GM12878 (cell line): Measurements from ENCODE around the gene ABRACL. TPM values are rescaled to one million over a fixed set of nuclear protein-coding genes. Genes with fewer than 3 reads are reported as not detected.

ENCODE experiments used
- ATAC-seq: fragments of 200-7000 bp; cut with Tn5 transposase; 3 replicates; pipeline ENCODE4 v1.9.1; 2020; ENCODE audit warnings: mild to moderate bottlenecking, moderate library complexity
- BruUV-seq: library from RNA; stranded (reverse); fragments of 400-500 nt; replicated peaks from 2 replicates; lab custom pipeline; 2021; lab: Mats Ljungman, UMichigan
- CTCF ChIA-PET: fragments of 300-600 bp; sonication (Branson Sonifier 250); formaldehyde crosslinking; extraction: SDS; loops from one replicate; lab custom pipeline; 2021; ENCODE audit warnings: inconsistent platforms; lab: Yijun Ruan, JAX
- POLR2A ChIA-PET: fragments of 350-600 bp; formaldehyde crosslinking; extraction: SDS; loops from one replicate; lab custom pipeline; 2021; ENCODE audit warnings: inconsistent platforms; lab: Charles Lee
- RAD21 ChIA-PET: fragments of 300-600 bp; sonication (Branson Sonifier 250); formaldehyde crosslinking; loops from one replicate; lab custom pipeline; 2023; ENCODE audit warnings: antibody characterized with exemption; ENCODE audit not compliant: unreplicated experiment; lab: Charles Lee
- SMC1A ChIA-PET: fragments of 300-600 bp; sonication (Branson Sonifier 250); formaldehyde crosslinking; loops from one replicate; lab custom pipeline; 2023; ENCODE audit not compliant: unreplicated experiment, uncharacterized antibody; lab: Charles Lee
- DNase-seq: peaks from one replicate; pipeline ENCODE4 v3.0.0-alpha.2; 2011; ENCODE audit warnings: low read depth, low spot score
- FAIRE-seq: peaks from 3 replicates; lab custom pipeline; 2011; peaks lifted over from hg19 to GRCh38; lab: Jason Lieb, UNC
- H2AFZ ChIP-seq: 2 replicates; pipeline ENCODE4 v1.6.0; 2011; ENCODE audit warnings: low read depth, low read length, control low read depth; ENCODE audit not compliant: control insufficient read depth
- H3K27ac ChIP-seq: 2 replicates; pipeline ENCODE4 v1.5.1; 2011; ENCODE audit warnings: control low read depth; ENCODE audit not compliant: control insufficient read depth, insufficient read depth
- H3K27me3 ChIP-seq, 2 experiments: replicated peaks in 1 of 2; 2 replicates each; pipeline versions ENCODE4 v1.6.0 to v1.6.1; 2011; ENCODE audit warnings: low read length in 1 of 2; ENCODE audit not compliant: control insufficient read depth in 2 of 2, insufficient read depth in 2 of 2
- H3K36me3 ChIP-seq, 2 experiments: 2 replicates each; pipeline ENCODE4 v1.5.1; 2011; ENCODE audit warnings: low read length in 1 of 2; ENCODE audit not compliant: control insufficient read depth in 2 of 2, insufficient read depth in 2 of 2
- H3K4me1 ChIP-seq: 2 replicates; pipeline ENCODE4 v1.6.1; 2011; ENCODE audit warnings: mild to moderate bottlenecking, low read length, moderate library complexity, mixed read lengths; ENCODE audit not compliant: control insufficient read depth, insufficient read depth
- H3K4me2 ChIP-seq: 2 replicates; pipeline ENCODE4 v1.6.0; 2011; ENCODE audit warnings: control low read depth; ENCODE audit not compliant: control insufficient read depth, insufficient read depth
- H3K4me3 ChIP-seq: fragments of 200-600 bp; sonication (generic); 2 replicates; pipeline ENCODE4 v1.5.1; 2016
- H3K79me2 ChIP-seq: 2 replicates; pipeline ENCODE4 v1.6.0; 2011; ENCODE audit warnings: low read length; ENCODE audit not compliant: control insufficient read depth, insufficient read depth
- H3K9ac ChIP-seq: 2 replicates; pipeline ENCODE4 v1.8.0; 2011; ENCODE audit warnings: low read length, control low read depth, mixed read lengths; ENCODE audit not compliant: control insufficient read depth, insufficient read depth
- H3K9me3 ChIP-seq: replicated peaks from 3 replicates; pipeline ENCODE4 v1.5.1; 2011; ENCODE audit warnings: mild to moderate bottlenecking, low read length; ENCODE audit not compliant: control insufficient read depth, insufficient read depth
- H4K20me1 ChIP-seq: 2 replicates; pipeline ENCODE4 v1.6.0; 2011; ENCODE audit not compliant: control insufficient read depth, insufficient read depth
- ATF7 ChIP-seq: fragments of 450-650 bp; IDR thresholded peaks from 2 replicates; pipeline ENCODE4 v1.6.1; 2016; ENCODE audit warnings: low read depth, mild to moderate bottlenecking
- MAX ChIP-seq: IDR thresholded peaks from 2 replicates; pipeline ENCODE4 v1.6.1; 2012; ENCODE audit warnings: low read depth, low read length, improper control_type of control experiment
- WGBS: methylation state at CpG from one replicate; pipeline ENCODE4 v1.1.6; 2016; ENCODE audit warnings: low lambda C conversion rate; ENCODE audit not compliant: insufficient replicate concordance, insufficient coverage; ENCODE audit errors: missing lambda C conversion rate; 5-methylcytosine and 5-hydroxymethylcytosine counted together
- in situ Hi-C: fragments of 300-500 bp; cut with MboI; formaldehyde crosslinking; loops from 9 replicates; pipeline ENCODE4 v1.14.3; 2018; ENCODE audit warnings: mixed read lengths
- intact Hi-C: fragments of 100-400 bp; cut with micrococcal nuclease; formaldehyde crosslinking; loops from one replicate; pipeline ENCODE4 v1.14.2; 2022; ENCODE audit not compliant: unreplicated experiment
- polyA plus RNA-seq, 11 experiments: library from polyadenylated mRNA; depleted of rRNA in 4 of 11; unstranded in 6 of 11; stranded (reverse) in 5 of 11; fragments of >200 nt; fragmentation: Nextera tagmentation in 4 of 11; fragmentation: Illumina TruSeq in 1 of 11; extraction: Ambion mirVana in 4 of 11; extraction: Trizol in 1 of 11; gene quantifications; 1 replicate in 1 of 11; 2 replicates in 10 of 11; pipeline versions ENCODE4 v1.2.1 to v1.2.3, GENCODE V29; 2011 to 2016; ENCODE audit warnings: inconsistent platforms in 2 of 11, missing spikeins in 2 of 11, low read depth in 1 of 11
- total RNA-seq, 4 experiments: library from RNA; depleted of rRNA in 3 of 4; stranded (reverse); fragments of >200 nt in 3 of 4; fragmentation: Illumina TruSeq in 1 of 4; extraction: Trizol in 1 of 4; gene quantifications; 2 replicates each; pipeline versions ENCODE4 v1.2.1 to v1.2.3, GENCODE V29; 2013 to 2021

ABRACL gene
- total and polyA plus RNA-seq, 10 of the 15 experiments (the other 5 are each of a cell fraction or from before 2014, with no cell fraction given): 111 to 647 (median 192) TPM

GRCh38 chr6:139091826-139092225 lies 63.3 kb downstream of the ABRACL start:
- no peak overlapping the region for H3K27ac ChIP-seq
- SMC1A ChIA-PET: no interaction called here
- H3K79me2 ChIP-seq: no peaks in the 10 kb centered on the region
- in situ Hi-C loops: no loop called here
- H3K4me3 ChIP-seq: no peak overlapping the region
- no peak for TF ChIP-seq MAX
- TF ChIP-seq ATF7: no peak
- H2AFZ ChIP-seq: no peak overlapping the region
- no TSS peak for BruUV-seq
- 35% methylated on average over 1 of the region's 1 CpG for WGBS
- H3K4me1 ChIP-seq: no peaks in the 10 kb centered on the region
- FAIRE-seq (no peak), DNase-seq (no peak), ATAC-seq (no peak)
- no peaks in the 10 kb centered on the region for H4K20me1 ChIP-seq
- intact Hi-C loops: no loop called here
- POLR2A ChIA-PET: no interaction called here
- RAD21 ChIA-PET: no interaction called here
- H3K9me3 ChIP-seq: no peaks in the 10 kb centered on the region; the same call in 2 of the 3 replicates
- CTCF ChIA-PET: interaction anchor here (1.4 kb wide), 1 partner anchor 273 kb away, joined by 4 read pairs; no protein-coding TSS in a partner anchor
- H3K4me2 ChIP-seq: no peak overlapping the region
- no peak overlapping the region for H3K9ac ChIP-seq
- H3K36me3 ChIP-seq: no peaks in the 10 kb centered on the region
- no peaks in the 10 kb centered on the region for H3K27me3 ChIP-seq

Other genes with a start within 250 kb of the ABRACL start
- gene ECT2L, start 232.7 kb upstream of the ABRACL start, total RNA-seq (2014; rRNA removed): not detected in 2 replicates
- gene ECT2L, start 232.7 kb upstream of the ABRACL start, total RNA-seq (2014; rRNA removed; fragmentation: Illumina TruSeq; extraction: Trizol): not detected in 2 replicates
- not detected in 2 replicates for gene ECT2L, start 232.7 kb upstream of the ABRACL start, total RNA-seq (2021)
- 0.12 TPM in 1 of 2 replicates, not detected in the other for gene ECT2L, start 232.7 kb upstream of the ABRACL start, polyA plus RNA-seq (2011; rRNA removed)
- gene ECT2L, start 232.7 kb upstream of the ABRACL start, polyA plus RNA-seq (2014; fragmentation: Illumina TruSeq; extraction: Trizol): not detected in 2 replicates
- gene ECT2L, start 232.7 kb upstream of the ABRACL start, polyA plus RNA-seq (2014; fragmentation: Nextera tagmentation; extraction: Ambion mirVana): not detected
- gene ECT2L, start 232.7 kb upstream of the ABRACL start, polyA plus RNA-seq (2014; rRNA removed): not detected in 2 replicates
- under 1 TPM; 0.05 to 0.09 TPM for gene ECT2L, start 232.7 kb upstream of the ABRACL start, polyA plus RNA-seq (2016; fragmentation: Nextera tagmentation; extraction: Ambion mirVana)
- gene REPS1, start 40.5 kb upstream of the ABRACL start, total RNA-seq (2014; rRNA removed): 34.3 and 34.6 TPM in 2 replicates
- gene REPS1, start 40.5 kb upstream of the ABRACL start, total RNA-seq (2014; rRNA removed; fragmentation: Illumina TruSeq; extraction: Trizol): 45.7 and 45.9 TPM in 2 replicates
- 36.9 and 39.3 TPM in 2 replicates for gene REPS1, start 40.5 kb upstream of the ABRACL start, total RNA-seq (2021)
- 59.3 and 76.2 TPM in 2 replicates for gene REPS1, start 40.5 kb upstream of the ABRACL start, polyA plus RNA-seq (2011; rRNA removed)
- 43.9 and 44.3 TPM in 2 replicates for gene REPS1, start 40.5 kb upstream of the ABRACL start, polyA plus RNA-seq (2014; fragmentation: Illumina TruSeq; extraction: Trizol)
- gene REPS1, start 40.5 kb upstream of the ABRACL start, polyA plus RNA-seq (2014; fragmentation: Nextera tagmentation; extraction: Ambion mirVana): 10 to 100 TPM; 13.7 to 21.2 TPM
- 28.8 and 31.5 TPM in 2 replicates for gene REPS1, start 40.5 kb upstream of the ABRACL start, polyA plus RNA-seq (2014; rRNA removed)
- 10 to 100 TPM; 17.4 to 27.2 TPM for gene REPS1, start 40.5 kb upstream of the ABRACL start, polyA plus RNA-seq (2016; fragmentation: Nextera tagmentation; extraction: Ambion mirVana)
- gene HECA, start 106.3 kb downstream of the ABRACL start, total RNA-seq (2014; rRNA removed): 3.9 and 4.5 TPM in 2 replicates
- 3.5 and 3.7 TPM in 2 replicates for gene HECA, start 106.3 kb downstream of the ABRACL start, total RNA-seq (2014; rRNA removed; fragmentation: Illumina TruSeq; extraction: Trizol)
- gene HECA, start 106.3 kb downstream of the ABRACL start, total RNA-seq (2021): 4.5 and 4.7 TPM in 2 replicates
- gene HECA, start 106.3 kb downstream of the ABRACL start, polyA plus RNA-seq (2011; rRNA removed): 7.2 and 9.4 TPM in 2 replicates
- 2.8 TPM in 2 replicates for gene HECA, start 106.3 kb downstream of the ABRACL start, polyA plus RNA-seq (2014; fragmentation: Illumina TruSeq; extraction: Trizol)
- gene HECA, start 106.3 kb downstream of the ABRACL start, polyA plus RNA-seq (2014; fragmentation: Nextera tagmentation; extraction: Ambion mirVana): under 1 TPM; 0.64 to 0.82 TPM
- 2.4 and 2.6 TPM in 2 replicates for gene HECA, start 106.3 kb downstream of the ABRACL start, polyA plus RNA-seq (2014; rRNA removed)
- under 1 TPM; 0.52 to 0.59 TPM for gene HECA, start 106.3 kb downstream of the ABRACL start, polyA plus RNA-seq (2016; fragmentation: Nextera tagmentation; extraction: Ambion mirVana)